Progenitor cell of endocrine pancreas (in vitro differentiated cells): ENCODE data around the gene PTPN21. TPM values are rescaled to one million over a fixed set of nuclear protein-coding genes. Genes with fewer than 3 reads are reported as not detected.

Experiments used
- DNase-seq: peaks from one replicate; pipeline ENCODE4 v3.0.0; 2021; ENCODE audit warnings: low spot score; ENCODE audit not compliant: unreplicated experiment
- H3K27ac Mint-ChIP-seq: 2 replicates; pipeline ENCODE4 v1.8.0; 2021; ENCODE audit warnings: mild to moderate bottlenecking, moderate library complexity, mixed read lengths
- H3K27me3 Mint-ChIP-seq: 2 replicates; pipeline ENCODE4 v1.8.0; 2021; ENCODE audit warnings: mixed read lengths
- H3K36me3 Mint-ChIP-seq: 2 replicates; pipeline ENCODE4 v1.8.0; 2022; ENCODE audit warnings: mixed read lengths; ENCODE audit not compliant: insufficient read depth
- H3K4me1 Mint-ChIP-seq: 2 replicates; pipeline ENCODE4 v1.8.0; 2021; ENCODE audit warnings: low read depth, mixed read lengths
- H3K4me3 Mint-ChIP-seq: 2 replicates; pipeline ENCODE4 v1.8.0; 2021; ENCODE audit warnings: low read depth, mild to moderate bottlenecking, moderate library complexity, mixed read lengths
- H3K9me3 Mint-ChIP-seq: 2 replicates; pipeline ENCODE4 v1.8.0; 2021; ENCODE audit warnings: low read depth, mixed read lengths
- CTCF ChIP-seq: fragments of 200-600 bp; sonication (generic); IDR thresholded peaks from one replicate; pipeline ENCODE4 v1.5.0; 2021; ENCODE audit warnings: antibody characterized with exemption, mild to moderate bottlenecking; ENCODE audit not compliant: unreplicated experiment
- total RNA-seq: library from RNA; stranded (reverse); gene quantifications from 2 replicates; pipeline ENCODE4 v1.2.1, GENCODE V29; 2021

The PTPN21 gene
- total RNA-seq, 1 donor from 2014 or later: 40.0 TPM

DNA sequence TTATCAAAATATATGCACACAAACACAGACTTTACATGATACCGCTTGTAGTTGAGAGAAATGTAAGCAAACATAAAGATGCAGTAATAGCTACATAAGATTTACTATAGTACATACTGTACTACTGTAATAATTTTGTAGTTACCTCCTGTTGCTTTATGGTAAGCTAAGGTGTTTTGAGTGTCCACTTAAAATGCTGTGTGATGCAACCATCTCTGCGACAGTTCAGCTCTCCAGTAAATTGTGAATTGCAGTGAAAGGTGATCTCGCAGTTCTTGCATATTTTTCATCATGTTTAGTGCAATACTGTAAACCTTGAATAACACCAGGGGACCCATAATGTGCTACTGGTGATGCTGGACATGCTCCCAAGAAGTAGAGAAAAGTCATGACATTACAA lies 29.6 kb upstream of the PTPN21 start:
- Mint-ChIP-seq H3K27me3 (no peaks in the 10 kb centered on the region), H3K4me1 (no peaks in the 10 kb centered on the region), H3K27ac (no peak overlapping the region), H3K4me3 (no peak overlapping the region), H3K9me3 (no peaks in the 10 kb centered on the region), H3K36me3 (peaks cover 45% of the 10 kb centered on the region)
- DNase-seq: no peak
- no peak for TF ChIP-seq CTCF

DNA sequence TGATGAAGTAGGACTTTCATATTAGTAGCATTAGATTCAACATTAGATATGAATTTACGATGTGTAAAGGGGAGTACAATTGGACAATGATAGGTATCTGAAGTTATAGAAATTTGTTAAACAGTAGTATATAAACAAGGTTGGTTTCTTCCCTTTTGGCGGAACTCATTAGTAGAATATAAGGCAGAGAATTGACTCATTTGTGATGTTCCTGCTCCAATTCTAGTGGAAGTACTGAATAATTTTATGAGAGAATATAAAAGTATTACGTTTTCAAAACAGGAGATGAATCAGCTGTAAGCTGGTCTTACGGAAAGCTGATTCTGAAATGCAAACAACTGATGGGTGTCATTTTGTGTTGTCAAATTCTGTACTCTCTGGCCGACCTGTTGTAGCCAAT lies 21.4 kb upstream of the PTPN21 start:
- Mint-ChIP-seq H3K27me3 (no peaks in the 10 kb centered on the region), H3K9me3 (no peaks in the 10 kb centered on the region), H3K4me1 (no peaks in the 10 kb centered on the region), H3K27ac (no peak overlapping the region), H3K4me3 (no peak overlapping the region), H3K36me3 (peaks cover 46% of the 10 kb centered on the region)
- no peak for DNase-seq
- no peak for TF ChIP-seq CTCF

GRCh38 chr14:88572117-88572516 lies 17.3 kb upstream of the PTPN21 start:
- H3K4me3 Mint-ChIP-seq: no peak overlapping the region
- TF ChIP-seq CTCF: no peak
- no peaks in the 10 kb centered on the region for H3K27me3 Mint-ChIP-seq
- no peaks in the 10 kb centered on the region for H3K9me3 Mint-ChIP-seq
- no peak for DNase-seq
- peaks cover 39% of the 10 kb centered on the region for H3K36me3 Mint-ChIP-seq
- H3K27ac Mint-ChIP-seq: no peak overlapping the region
- H3K4me1 Mint-ChIP-seq: no peaks in the 10 kb centered on the region

GRCh38 chr14:88568196-88568595 lies 13.4 kb upstream of the PTPN21 start:
- peaks cover 23% of the 10 kb centered on the region for H3K36me3 Mint-ChIP-seq
- peaks cover 8% of the 10 kb centered on the region for H3K4me1 Mint-ChIP-seq
- DNase-seq: no peak
- no peaks in the 10 kb centered on the region for H3K9me3 Mint-ChIP-seq
- no peak overlapping the region for H3K4me3 Mint-ChIP-seq
- H3K27ac Mint-ChIP-seq: no peak overlapping the region
- no peak for TF ChIP-seq CTCF
- H3K27me3 Mint-ChIP-seq: no peaks in the 10 kb centered on the region

- H3K27me3 Mint-ChIP-seq: no peaks in the 10 kb centered on the region
- H3K4me1 Mint-ChIP-seq: peaks cover 10% of the 10 kb centered on the region
- no peak overlapping the region for H3K4me3 Mint-ChIP-seq
- DNase-seq: no peak
- H3K9me3 Mint-ChIP-seq: no peaks in the 10 kb centered on the region
- TF ChIP-seq CTCF: no peak
- H3K27ac Mint-ChIP-seq: no peak overlapping the region
- H3K36me3 Mint-ChIP-seq: peaks cover 11% of the 10 kb centered on the region
These were observed 10.6 kb upstream of the PTPN21 start for GRCh38 chr14:88565427-88565826.
